Activated T-helper 2 cell treated with anti-CD3 and anti-CD28 coated beads, Interferon-gamma antibody, Interleukin-2, Interleukin-4, amounts not matched to agents 10 μg/mL and 5 μg/mL and 100 μg/mL, durations not matched to agents 14 hours and 24 hours and 36 hours (primary cell): ENCODE results near the gene TMEM273. TPM values are rescaled to one million over a fixed set of nuclear protein-coding genes. Genes with fewer than 3 reads are reported as not detected.
"Not testable (repeated sequence)": the region's sequence is repeated elsewhere in the genome, so short reads cannot be mapped to it uniquely, and the experiment has no call there.

Source experiments
- DNase-seq: peaks from one replicate; pipeline ENCODE4 v3.0.0; 2021; ENCODE audit warnings: low spot score
- H3K27ac Mint-ChIP-seq: one replicate; pipeline ENCODE4 v1.8.0; 2021; ENCODE audit warnings: mixed read lengths
- H3K27me3 Mint-ChIP-seq: one replicate; pipeline ENCODE4 v1.8.0; 2021; ENCODE audit warnings: low read depth, mixed read lengths
- H3K36me3 Mint-ChIP-seq: one replicate; pipeline ENCODE4 v1.8.0; 2021; ENCODE audit warnings: low read depth, mixed read lengths
- H3K4me1 Mint-ChIP-seq: one replicate; pipeline ENCODE4 v1.8.0; 2021; ENCODE audit warnings: low read depth, mixed read lengths
- H3K4me3 Mint-ChIP-seq: one replicate; pipeline ENCODE4 v1.8.0; 2021; ENCODE audit warnings: low read depth, mild to moderate bottlenecking, moderate library complexity, mixed read lengths
- H3K9me3 Mint-ChIP-seq: one replicate; pipeline ENCODE4 v1.8.0; 2021; ENCODE audit warnings: mixed read lengths
- intact Hi-C: fragments of 100-400 bp; cut with micrococcal nuclease; formaldehyde crosslinking; loops from one replicate; pipeline ENCODE4 v1.15.1; 2023
- total RNA-seq: library from RNA; stranded (reverse); gene quantifications from 2 replicates; pipeline ENCODE4 v1.2.3, GENCODE V29; 2022

Gene TMEM273
- total RNA-seq, 1 donor from 2014 or later: 58.4 TPM

GRCh38 chr10:49195864-49196263 is 7.7 kb upstream of the TMEM273 start:
- H3K27ac Mint-ChIP-seq, DNase-seq, intact Hi-C loops, H3K36me3 Mint-ChIP-seq, H3K9me3 Mint-ChIP-seq, H3K4me3 Mint-ChIP-seq: not testable (repeated sequence)
- peaks cover 19% of the 10 kb centered on the region for H3K4me1 Mint-ChIP-seq
- H3K27me3 Mint-ChIP-seq: peaks cover 41% of the 10 kb centered on the region

GRCh38 chr10:49194212-49194920 is 6.2 kb upstream of the TMEM273 start:
- peaks cover 28% of the 10 kb centered on the region for H3K27me3 Mint-ChIP-seq
- H3K36me3 Mint-ChIP-seq: no peaks in the 10 kb centered on the region
- H3K4me1 Mint-ChIP-seq: peaks cover 34% of the 10 kb centered on the region
- H3K9me3 Mint-ChIP-seq: peaks cover 4% of the 10 kb centered on the region
- intact Hi-C loops: no loop called here
- H3K4me3 Mint-ChIP-seq: no peak overlapping the region
- H3K27ac Mint-ChIP-seq: no peak overlapping the region
- no peak for DNase-seq

DNA sequence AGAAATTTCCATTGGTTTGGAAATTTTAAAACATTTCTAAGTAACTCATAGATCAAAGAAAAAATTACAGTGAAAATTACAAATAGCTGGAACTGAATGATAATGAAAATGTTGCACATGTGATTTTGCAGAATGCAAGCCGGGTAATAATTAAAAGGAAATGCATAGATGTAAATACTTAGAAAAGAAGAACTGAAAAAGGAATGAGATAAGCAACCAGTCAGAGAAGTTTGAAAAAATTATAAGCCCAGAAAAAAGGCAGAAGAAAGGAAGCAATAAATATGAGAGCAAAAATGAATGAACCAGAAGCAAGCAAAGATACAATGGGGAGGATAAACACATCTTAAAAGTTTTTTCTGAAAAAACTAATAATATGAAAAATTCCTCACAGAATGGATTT is 3.2 kb upstream of the TMEM273 start:
- no peak for DNase-seq
- intact Hi-C loops: no loop called here
- Mint-ChIP-seq H3K9me3 (peaks cover 4% of the 10 kb centered on the region), H3K27me3 (peaks cover 2% of the 10 kb centered on the region), H3K36me3 (peaks cover 18% of the 10 kb centered on the region), H3K4me3 (no peak overlapping the region), H3K27ac (peak overlapping the region; percentile 78), H3K4me1 (peaks cover 63% of the 10 kb centered on the region)

DNA sequence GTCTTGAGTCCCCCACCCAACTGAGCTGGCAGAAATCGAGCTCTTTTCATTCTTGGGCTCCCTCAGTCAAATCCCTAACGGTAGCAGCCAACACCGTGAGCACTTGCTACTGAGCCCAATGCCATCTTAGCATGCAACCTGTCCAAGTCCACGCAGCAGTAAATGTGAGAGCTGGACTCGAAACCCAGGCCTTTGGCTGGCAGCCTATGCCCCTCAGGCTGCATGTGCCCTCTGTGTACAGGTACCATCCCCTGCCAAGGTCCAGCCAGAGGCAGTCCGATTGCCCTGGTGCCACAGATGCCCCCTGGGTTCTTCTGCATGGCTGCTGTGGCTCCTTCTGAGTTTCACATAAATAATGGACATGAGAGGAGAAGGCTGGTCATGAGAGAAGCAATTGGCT is 1.2 kb upstream of the TMEM273 start:
- Mint-ChIP-seq H3K4me3 (peak overlapping the region; percentile 54), H3K9me3 (peaks cover 1% of the 10 kb centered on the region), H3K36me3 (peaks cover 34% of the 10 kb centered on the region), H3K27ac (peak overlapping the region; percentile 78), H3K27me3 (peaks cover 2% of the 10 kb centered on the region), H3K4me1 (peaks cover 74% of the 10 kb centered on the region)
- intact Hi-C loops: loop anchor here (10.0 kb wide), 1 partner anchor 1445 kb away; no protein-coding TSS in a partner anchor
- DNase-seq: no peak

DNA sequence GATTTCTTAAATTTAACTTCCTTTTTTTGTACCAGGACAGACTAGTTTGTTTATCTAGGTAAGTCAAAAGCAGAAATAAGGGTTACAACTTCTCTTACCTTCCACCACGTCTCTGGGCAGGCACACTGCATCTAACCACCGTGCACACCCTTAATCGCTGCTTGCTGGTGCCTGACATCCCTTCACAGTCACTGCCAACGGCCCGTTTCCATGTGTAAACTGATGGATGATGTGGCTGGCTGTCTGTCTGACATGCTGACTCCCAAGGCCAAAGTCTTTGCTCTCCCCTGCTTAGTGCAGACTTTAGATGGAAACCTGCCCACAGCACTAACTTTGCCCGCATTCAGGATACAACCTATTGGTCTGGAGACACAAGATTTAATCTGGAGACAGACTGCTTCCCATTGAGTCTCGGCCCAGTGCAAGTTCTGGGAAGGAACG is 1.1 kb downstream of the TMEM273 start:
- Mint-ChIP-seq H3K27me3 (peaks cover 2% of the 10 kb centered on the region), H3K9me3 (no peaks in the 10 kb centered on the region), H3K27ac (peak overlapping the region; percentile 83), H3K4me1 (peaks cover 85% of the 10 kb centered on the region), H3K36me3 (peaks cover 49% of the 10 kb centered on the region), H3K4me3 (peak overlapping the region; percentile 85)
- DNase-seq: no peak
- intact Hi-C loops: loop anchor here (10.0 kb wide), 1 partner anchor 1448 kb away; no protein-coding TSS in a partner anchor

DNA sequence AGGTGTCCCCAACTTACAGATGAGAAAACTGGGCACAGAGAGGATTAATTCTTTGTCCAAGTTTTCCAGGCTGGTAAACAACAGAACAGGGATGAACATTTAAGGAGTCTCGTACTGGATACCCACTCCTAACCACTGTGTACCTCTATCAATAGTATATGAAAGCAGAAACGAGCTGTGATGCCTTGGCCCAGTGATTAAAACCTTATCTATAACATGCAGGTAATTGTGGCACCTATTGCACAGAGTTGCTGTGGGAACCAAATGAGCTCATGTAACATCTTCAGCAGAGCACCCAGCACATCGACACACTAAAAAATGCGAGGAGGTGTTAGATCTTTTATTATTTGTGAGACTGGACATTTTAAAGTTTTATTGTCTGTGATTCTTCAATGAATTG is 1.6 kb downstream of the TMEM273 start:
- Mint-ChIP-seq H3K4me3 (peak overlapping the region; percentile 85), H3K9me3 (no peaks in the 10 kb centered on the region), H3K36me3 (peaks cover 52% of the 10 kb centered on the region), H3K4me1 (peaks cover 89% of the 10 kb centered on the region), H3K27me3 (peaks cover 2% of the 10 kb centered on the region), H3K27ac (peak overlapping the region; percentile 9)
- intact Hi-C loops: loop anchor here (10.0 kb wide), 1 partner anchor 1448 kb away; no protein-coding TSS in a partner anchor
- no peak for DNase-seq

DNA sequence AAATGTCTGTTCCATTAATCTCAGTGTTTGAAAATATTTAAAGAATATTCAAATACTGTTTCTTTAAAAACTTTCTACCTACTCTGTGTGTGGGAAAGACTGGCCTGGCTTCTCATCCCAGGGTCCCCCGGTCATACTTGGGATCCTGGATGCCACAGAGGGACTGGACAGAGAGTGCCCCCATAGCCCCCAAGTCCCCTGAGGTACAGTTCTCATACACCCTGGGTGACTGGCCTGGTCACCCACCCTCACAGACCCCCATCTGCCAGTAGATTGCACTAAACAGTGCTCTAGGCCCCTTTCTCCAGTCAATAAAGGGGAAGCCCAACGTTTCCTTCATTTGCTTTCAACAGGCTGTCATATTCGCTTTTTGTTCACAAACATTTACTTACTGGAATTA is 3.0 kb downstream of the TMEM273 start:
- H3K9me3 Mint-ChIP-seq: no peaks in the 10 kb centered on the region
- H3K4me3 Mint-ChIP-seq: peak overlapping the region; percentile 49
- H3K4me1 Mint-ChIP-seq: peaks cover 89% of the 10 kb centered on the region
- no peak for DNase-seq
- no peaks in the 10 kb centered on the region for H3K27me3 Mint-ChIP-seq
- H3K36me3 Mint-ChIP-seq: peaks cover 65% of the 10 kb centered on the region
- H3K27ac Mint-ChIP-seq: no peak overlapping the region
- intact Hi-C loops: loop anchor here (10.0 kb wide), 1 partner anchor 1450 kb away; no protein-coding TSS in a partner anchor

- Mint-ChIP-seq H3K4me1 (peaks cover 89% of the 10 kb centered on the region), H3K27ac (peak overlapping the region; percentile 87), H3K9me3 (no peaks in the 10 kb centered on the region), H3K36me3 (peaks cover 66% of the 10 kb centered on the region), H3K4me3 (peak overlapping the region; percentile 69), H3K27me3 (no peaks in the 10 kb centered on the region)
- DNase-seq: no peak
- intact Hi-C loops: loop anchor here (5.0 to 10.0 kb wide), 2 partner anchors 353 to 1450 kb away; partner anchors contain the start of gene ERCC6
Observed at GRCh38 chr10:49184642-49185111, 3.5 kb downstream of the TMEM273 start.

- intact Hi-C loops: loop anchor here (2.0 to 10.0 kb wide), 3 partner anchors 127 to 1451 kb away; partner anchors contain the start of gene ERCC6
- H3K27me3 Mint-ChIP-seq: no peaks in the 10 kb centered on the region
- peak overlapping the region; percentile 87 for H3K27ac Mint-ChIP-seq
Observed at GRCh38 chr10:49183596-49184542, 4.3 kb downstream of the TMEM273 start.

DNA sequence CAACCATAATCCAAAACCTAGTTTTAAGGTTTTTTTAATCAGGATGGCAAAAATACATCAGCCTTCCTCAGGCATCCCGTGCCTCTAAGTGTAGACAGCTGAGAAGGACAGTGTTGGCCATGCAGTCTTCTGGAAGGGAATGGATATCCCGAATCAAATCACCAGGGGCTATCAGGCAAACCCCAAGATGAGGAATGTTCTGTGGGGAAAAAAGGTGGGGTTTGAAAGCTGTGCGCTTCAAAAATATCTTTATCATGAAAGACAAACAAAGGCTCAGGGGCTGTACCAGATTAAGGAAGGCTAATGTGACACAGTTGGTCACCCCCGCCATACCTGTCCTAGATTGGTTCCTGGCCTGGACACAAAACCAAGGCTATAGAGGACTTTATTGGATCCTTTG is 5.4 kb downstream of the TMEM273 start:
- peak overlapping the region; percentile 87 for H3K27ac Mint-ChIP-seq
- H3K4me3 Mint-ChIP-seq: peak overlapping the region; percentile 31
- no peaks in the 10 kb centered on the region for H3K9me3 Mint-ChIP-seq
- H3K36me3 Mint-ChIP-seq: peaks cover 71% of the 10 kb centered on the region
- no peaks in the 10 kb centered on the region for H3K27me3 Mint-ChIP-seq
- no peak for DNase-seq
- intact Hi-C loops: loop anchor here (2.0 to 10.0 kb wide), 3 partner anchors 128 to 1452 kb away; partner anchors contain the start of gene ERCC6
- peaks cover 84% of the 10 kb centered on the region for H3K4me1 Mint-ChIP-seq

More at GRCh38 chr10:49183596-49184542, 4.3 kb downstream of the TMEM273 start:
- DNase-seq: no peak
- no peaks in the 10 kb centered on the region for H3K9me3 Mint-ChIP-seq
- peak overlapping the region; percentile 70 for H3K4me3 Mint-ChIP-seq
- H3K4me1 Mint-ChIP-seq: peaks cover 84% of the 10 kb centered on the region
- H3K36me3 Mint-ChIP-seq: peaks cover 67% of the 10 kb centered on the region

DNA sequence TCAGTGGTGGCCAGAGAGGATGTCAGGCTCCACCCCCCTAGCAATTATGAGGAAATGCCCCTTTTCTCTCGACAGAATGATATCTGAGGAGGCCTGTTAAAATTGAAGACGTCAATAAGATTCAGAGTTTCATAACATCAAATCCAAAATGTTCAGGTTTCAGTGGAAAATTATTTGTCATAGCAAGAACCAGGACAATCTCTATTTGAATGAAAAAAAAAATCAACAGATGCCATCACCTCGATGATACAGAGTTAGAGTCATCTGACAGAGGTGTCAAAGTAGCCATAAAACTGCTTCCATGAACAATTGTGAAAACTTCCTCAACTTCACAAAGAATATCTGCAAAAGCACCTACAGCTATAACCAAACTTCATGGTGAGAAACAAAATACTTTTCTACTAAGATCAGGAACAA is 7.7 kb downstream of the TMEM273 start:
- Mint-ChIP-seq H3K4me3 (peak overlapping the region; percentile 30), H3K4me1 (peaks cover 82% of the 10 kb centered on the region), H3K9me3 (no peaks in the 10 kb centered on the region), H3K27me3 (no peaks in the 10 kb centered on the region), H3K27ac (peak overlapping the region; percentile 97), H3K36me3 (peaks cover 57% of the 10 kb centered on the region)
- no peak for DNase-seq
- intact Hi-C loops: loop anchor here (1.0 to 10.0 kb wide), 4 partner anchors 102 to 1454 kb away; partner anchors contain the start of gene ERCC6
